Activated T-cell treated with anti-CD3 and anti-CD28 coated beads for 4 hours (primary cell): Measurements from ENCODE around the gene FAM168B.

Source experiments
- DNase-seq: peaks from one replicate; pipeline ENCODE4 v3.0.0-alpha.2; 2020

Gene FAM168B

GRCh38 chr2:131016826-131017741, 76.2 kb downstream of the FAM168B start:
- DNase-seq, result no peak

- no peak for DNase-seq
Observed at GRCh38 chr2:131015764-131016163, 77.5 kb downstream of the FAM168B start.

- no peak for DNase-seq
Observed at GRCh38 chr2:131014141-131014540, 79.1 kb downstream of the FAM168B start.

- DNase-seq, result no peak
Observed at GRCh38 chr2:131011486-131011885, 81.8 kb downstream of the FAM168B start.

- DNase-seq, result no peak
Observed at GRCh38 chr2:131010566-131010965, 82.7 kb downstream of the FAM168B start.

GRCh38 chr2:131009713-131010475, 83.4 kb downstream of the FAM168B start:
- no peak for DNase-seq

- DNase-seq, result no peak
Observed at GRCh38 chr2:131008967-131009366, 84.3 kb downstream of the FAM168B start.

GRCh38 chr2:131006561-131006960, 86.7 kb downstream of the FAM168B start:
- no peak for DNase-seq

GRCh38 chr2:131005216-131005935, 87.9 kb downstream of the FAM168B start:
- no peak for DNase-seq

- DNase-seq, result no peak
Observed at GRCh38 chr2:131004446-131005209, 88.6 kb downstream of the FAM168B start.

GRCh38 chr2:130998561-130998960, 94.7 kb downstream of the FAM168B start:
- DNase-seq, result no peak
